ENCODE data around the gene DDIT4.

DNA sequence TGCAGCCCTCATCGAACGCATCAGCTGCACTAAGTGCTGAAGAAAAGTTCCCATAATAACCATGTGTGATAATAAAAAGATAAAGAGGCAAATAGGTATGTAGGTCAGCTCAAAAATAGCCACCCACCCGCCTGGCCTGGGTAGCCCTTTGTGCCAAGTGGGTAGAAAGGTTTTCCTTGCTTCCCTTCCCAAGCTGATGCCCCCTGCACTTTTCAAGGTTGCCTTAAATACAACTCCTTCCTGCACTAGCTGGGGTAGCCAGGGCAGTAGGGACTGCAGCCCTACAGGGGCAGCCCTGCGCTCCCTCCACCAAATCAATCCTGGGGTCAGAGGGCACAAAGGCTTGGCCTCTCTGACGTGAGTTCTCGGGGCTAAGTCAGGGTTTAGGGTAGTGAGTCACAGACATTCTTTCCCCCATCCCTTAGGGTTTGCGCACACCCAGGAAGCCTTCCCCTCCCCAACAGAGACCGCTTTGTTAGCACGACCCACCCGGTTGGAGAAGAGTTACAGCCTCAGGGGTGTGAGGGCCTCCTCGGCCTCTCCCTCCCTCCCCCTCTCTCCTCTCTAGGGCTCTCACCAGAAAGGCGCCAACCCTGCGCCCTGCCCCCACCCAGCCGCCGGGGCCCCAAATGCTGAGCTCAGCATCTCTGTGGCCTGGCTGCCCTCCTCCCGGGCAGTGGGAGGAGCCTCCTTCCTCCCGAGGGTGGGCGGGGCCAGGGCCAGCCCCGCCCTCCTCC lies 13.3 kb upstream of the DDIT4 start:
- TF ChIP-seq POLR2A (IDR thresholded peaks at IDR 0.05), result no peak
- TF ChIP-seq, protein P1, sequence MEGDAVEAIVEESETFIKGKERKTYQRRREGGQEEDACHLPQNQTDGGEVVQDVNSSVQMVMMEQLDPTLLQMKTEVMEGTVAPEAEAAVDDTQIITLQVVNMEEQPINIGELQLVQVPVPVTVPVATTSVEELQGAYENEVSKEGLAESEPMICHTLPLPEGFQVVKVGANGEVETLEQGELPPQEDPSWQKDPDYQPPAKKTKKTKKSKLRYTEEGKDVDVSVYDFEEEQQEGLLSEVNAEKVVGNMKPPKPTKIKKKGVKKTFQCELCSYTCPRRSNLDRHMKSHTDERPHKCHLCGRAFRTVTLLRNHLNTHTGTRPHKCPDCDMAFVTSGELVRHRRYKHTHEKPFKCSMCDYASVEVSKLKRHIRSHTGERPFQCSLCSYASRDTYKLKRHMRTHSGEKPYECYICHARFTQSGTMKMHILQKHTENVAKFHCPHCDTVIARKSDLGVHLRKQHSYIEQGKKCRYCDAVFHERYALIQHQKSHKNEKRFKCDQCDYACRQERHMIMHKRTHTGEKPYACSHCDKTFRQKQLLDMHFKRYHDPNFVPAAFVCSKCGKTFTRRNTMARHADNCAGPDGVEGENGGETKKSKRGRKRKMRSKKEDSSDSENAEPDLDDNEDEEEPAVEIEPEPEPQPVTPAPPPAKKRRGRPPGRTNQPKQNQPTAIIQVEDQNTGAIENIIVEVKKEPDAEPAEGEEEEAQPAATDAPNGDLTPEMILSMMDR (IDR thresholded peaks at IDR 0.05), result no peak
- peak; percentile 22 for TF ChIP-seq EP300 (IDR thresholded peaks at IDR 0.05)
